Memory B cell (primary cell): ENCODE measurements around the gene TLCD3B.
A peak's percentile ranks its signal among the peaks of the same experiment; 100 is the strongest.

Experiments used
- ATAC-seq: fragments of 150-1000 bp; cut with Tn5 transposase; 2 replicates; pipeline ENCODE4 v1.10.0; 2021; ENCODE audit warnings: low read depth, mild to moderate bottlenecking, moderate library complexity
- DNase-seq, 2 donors: peaks; one replicate each; pipeline ENCODE4 v3.0.0; 2022; ENCODE audit warnings: low spot score in 2 of 2
- H3K27ac Mint-ChIP-seq: one replicate; pipeline ENCODE4 v1.8.0; 2022; ENCODE audit warnings: mild to moderate bottlenecking, moderate library complexity, mixed read lengths
- H3K27me3 Mint-ChIP-seq: one replicate; pipeline ENCODE4 v1.8.0; 2022; ENCODE audit warnings: mixed read lengths
- H3K36me3 Mint-ChIP-seq: one replicate; pipeline ENCODE4 v1.8.0; 2022; ENCODE audit warnings: mild to moderate bottlenecking, mixed read lengths
- H3K4me1 Mint-ChIP-seq: one replicate; pipeline ENCODE4 v1.8.0; 2022; ENCODE audit warnings: mixed read lengths
- H3K4me3 Mint-ChIP-seq: one replicate; pipeline ENCODE4 v1.8.0; 2022; ENCODE audit warnings: mild to moderate bottlenecking, moderate library complexity, mixed read lengths
- H3K9me3 Mint-ChIP-seq: one replicate; pipeline ENCODE4 v1.8.0; 2022; ENCODE audit warnings: mixed read lengths

Gene TLCD3B, protein sequence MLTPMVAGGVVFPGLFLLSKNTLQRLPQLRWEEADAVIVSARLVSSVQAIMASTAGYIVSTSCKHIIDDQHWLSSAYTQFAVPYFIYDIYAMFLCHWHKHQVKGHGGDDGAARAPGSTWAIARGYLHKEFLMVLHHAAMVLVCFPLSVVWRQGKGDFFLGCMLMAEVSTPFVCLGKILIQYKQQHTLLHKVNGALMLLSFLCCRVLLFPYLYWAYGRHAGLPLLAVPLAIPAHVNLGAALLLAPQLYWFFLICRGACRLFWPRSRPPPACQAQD

DNA sequence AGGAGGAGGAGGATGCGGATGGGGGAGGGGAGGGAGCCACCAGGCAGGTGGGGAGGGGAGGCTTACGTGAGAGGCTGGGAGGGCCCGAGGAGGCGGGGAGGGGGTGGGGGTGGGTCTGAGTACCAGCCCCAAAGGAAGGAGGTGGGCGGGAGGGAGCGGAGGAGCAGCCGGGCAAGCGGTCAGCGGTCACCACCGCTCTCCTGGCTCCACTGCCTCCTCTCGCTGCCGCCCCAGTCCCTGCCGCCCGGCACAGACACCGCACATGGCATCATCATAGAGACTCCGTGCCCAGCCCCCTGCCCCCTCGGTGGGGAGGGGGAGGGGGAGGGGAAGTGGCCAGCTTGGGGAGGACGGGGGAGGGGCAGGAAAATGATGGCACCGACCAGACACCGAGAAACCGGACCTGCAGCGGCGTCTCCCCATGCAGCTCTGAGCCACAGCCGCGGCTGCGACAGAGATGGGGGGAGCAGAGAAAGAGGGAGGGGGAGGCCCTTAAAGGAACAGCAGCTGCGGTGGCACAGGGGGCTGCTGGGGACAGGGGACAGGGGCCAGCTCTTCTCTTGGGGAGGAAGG is at the start of gene TLCD3B:
Gene TLCD3B, minus strand, starts transcription at position 431 of the 573 bp plus-strand sequence. CDS start 744 bp downstream, outside the sequence.
- ATAC-seq (no peak), DNase-seq (no peak)
- no peak within 1 kb of the TSS for H3K27ac Mint-ChIP-seq

DNA sequence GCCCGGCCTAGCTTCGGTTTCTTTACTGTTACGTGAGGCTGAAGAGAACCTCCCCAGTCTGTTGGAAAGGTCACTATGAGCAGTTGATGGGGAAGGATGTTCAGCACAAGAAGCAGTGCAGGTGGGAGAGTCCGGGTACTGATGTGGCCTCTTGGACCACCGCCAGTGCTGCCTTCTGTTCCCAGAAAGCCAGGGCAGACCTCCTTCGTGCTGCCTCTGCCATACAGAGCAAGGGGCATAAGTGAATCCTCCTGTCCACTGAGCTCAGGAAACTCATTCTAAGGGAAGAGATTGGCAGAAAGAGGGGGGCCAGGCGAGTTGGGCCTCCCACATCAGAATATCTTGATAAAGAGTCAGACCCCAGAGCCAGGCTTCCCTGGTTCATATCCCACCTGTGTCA is 48.4 kb upstream of the TLCD3B start:
- Mint-ChIP-seq H3K4me3 (no peak overlapping the region), H3K36me3 (peaks cover 25% of the 10 kb centered on the region), H3K27ac (no peak overlapping the region), H3K4me1 (peaks cover 22% of the 10 kb centered on the region), H3K27me3 (no peaks in the 10 kb centered on the region), H3K9me3 (no peaks in the 10 kb centered on the region)
- ATAC-seq (no peak), DNase-seq (no peak)

More for the DNA sequence above, at the start of gene TLCD3B:
- H3K27me3 Mint-ChIP-seq, result peaks cover 52% of the 10 kb centered on the region
- H3K36me3 Mint-ChIP-seq, result no peaks in the 10 kb centered on the region
- peaks cover 11% of the 10 kb centered on the region for H3K4me1 Mint-ChIP-seq
- no peaks in the 10 kb centered on the region for H3K9me3 Mint-ChIP-seq
- no peak within 1 kb of the TSS for H3K4me3 Mint-ChIP-seq

DNA sequence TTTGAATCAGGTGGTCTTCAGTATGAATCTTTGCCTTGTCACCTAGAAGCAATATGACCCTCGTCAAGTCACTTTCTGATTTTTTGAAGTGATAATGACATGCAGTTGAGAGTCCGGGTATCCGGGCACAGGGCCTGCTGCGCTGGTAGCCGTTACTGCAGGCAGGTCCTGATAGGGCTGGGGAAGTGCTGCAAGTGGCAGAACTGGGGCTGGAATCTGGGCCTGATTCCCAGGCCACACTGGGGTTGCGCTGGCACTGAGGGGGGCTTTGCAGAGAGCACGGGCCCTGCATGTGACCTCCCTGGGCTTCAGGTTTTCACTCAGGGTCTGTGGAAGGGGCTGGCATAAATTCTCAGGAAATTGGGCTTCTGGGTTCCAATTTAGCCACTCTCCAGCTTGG is 47.7 kb upstream of the TLCD3B start:
- Mint-ChIP-seq H3K4me1 (peaks cover 22% of the 10 kb centered on the region), H3K9me3 (no peaks in the 10 kb centered on the region), H3K36me3 (peaks cover 25% of the 10 kb centered on the region), H3K4me3 (no peak overlapping the region), H3K27me3 (no peaks in the 10 kb centered on the region), H3K27ac (no peak overlapping the region)
- DNase-seq, result no peak
- ATAC-seq, result no peak

DNA sequence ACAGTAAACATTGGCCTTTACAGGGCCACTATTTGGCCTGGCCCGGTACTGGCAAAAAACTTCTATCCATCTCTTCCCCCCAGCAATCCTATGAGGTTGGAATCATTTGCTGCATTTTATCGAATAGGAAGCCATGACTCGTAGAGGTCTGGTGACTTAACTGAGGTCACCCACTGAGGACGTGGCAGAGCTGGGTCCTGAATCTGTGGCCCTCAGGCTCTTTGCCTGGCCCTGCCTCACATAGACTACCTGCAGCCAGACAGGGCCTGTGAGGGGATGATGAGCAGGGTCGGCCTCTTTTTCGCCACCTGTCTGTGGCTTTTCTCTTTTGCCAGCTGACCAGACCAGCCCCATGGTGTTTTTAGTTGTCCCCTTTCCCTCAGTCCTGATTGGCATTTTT is 46.6 kb upstream of the TLCD3B start:
- peak overlapping the region; percentile 22 for H3K4me3 Mint-ChIP-seq
- no peaks in the 10 kb centered on the region for H3K9me3 Mint-ChIP-seq
- H3K4me1 Mint-ChIP-seq, result peaks cover 22% of the 10 kb centered on the region
- peak overlapping the region; percentile 97 for H3K27ac Mint-ChIP-seq
- H3K27me3 Mint-ChIP-seq, result no peaks in the 10 kb centered on the region
- peaks cover 21% of the 10 kb centered on the region for H3K36me3 Mint-ChIP-seq
- no peak for DNase-seq
- ATAC-seq, result no peak

DNA sequence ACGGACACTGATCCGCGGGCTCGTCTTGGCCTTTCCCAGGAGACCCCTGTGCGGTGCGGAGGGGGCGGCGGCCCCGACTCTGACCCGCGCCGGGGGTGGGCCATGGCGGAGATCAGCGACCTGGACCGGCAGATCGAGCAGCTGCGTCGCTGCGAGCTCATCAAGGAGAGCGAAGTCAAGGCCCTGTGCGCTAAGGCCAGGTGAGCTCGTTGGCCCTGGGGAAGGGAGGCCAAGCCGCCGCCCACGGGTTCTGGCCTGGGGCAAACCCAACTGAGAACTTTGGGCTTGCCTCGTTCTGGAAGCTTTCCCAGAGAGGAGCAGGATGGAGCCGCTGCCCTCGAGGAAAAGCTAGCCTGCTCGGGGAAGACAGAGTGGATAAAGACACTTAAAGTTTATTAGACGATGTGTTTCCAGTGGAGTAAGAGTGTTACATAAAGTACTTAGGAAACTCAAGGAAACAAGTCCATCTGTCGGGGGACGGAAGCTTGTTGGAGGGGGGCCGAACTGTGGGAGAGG is 45.3 kb upstream of the TLCD3B start:
- Mint-ChIP-seq H3K27ac (peak overlapping the region; percentile 97), H3K36me3 (peaks cover 15% of the 10 kb centered on the region), H3K4me1 (peaks cover 22% of the 10 kb centered on the region), H3K4me3 (peak overlapping the region; percentile 94), H3K27me3 (no peaks in the 10 kb centered on the region), H3K9me3 (no peaks in the 10 kb centered on the region)
- ATAC-seq (peak; percentile 48), DNase-seq (no peak)

DNA sequence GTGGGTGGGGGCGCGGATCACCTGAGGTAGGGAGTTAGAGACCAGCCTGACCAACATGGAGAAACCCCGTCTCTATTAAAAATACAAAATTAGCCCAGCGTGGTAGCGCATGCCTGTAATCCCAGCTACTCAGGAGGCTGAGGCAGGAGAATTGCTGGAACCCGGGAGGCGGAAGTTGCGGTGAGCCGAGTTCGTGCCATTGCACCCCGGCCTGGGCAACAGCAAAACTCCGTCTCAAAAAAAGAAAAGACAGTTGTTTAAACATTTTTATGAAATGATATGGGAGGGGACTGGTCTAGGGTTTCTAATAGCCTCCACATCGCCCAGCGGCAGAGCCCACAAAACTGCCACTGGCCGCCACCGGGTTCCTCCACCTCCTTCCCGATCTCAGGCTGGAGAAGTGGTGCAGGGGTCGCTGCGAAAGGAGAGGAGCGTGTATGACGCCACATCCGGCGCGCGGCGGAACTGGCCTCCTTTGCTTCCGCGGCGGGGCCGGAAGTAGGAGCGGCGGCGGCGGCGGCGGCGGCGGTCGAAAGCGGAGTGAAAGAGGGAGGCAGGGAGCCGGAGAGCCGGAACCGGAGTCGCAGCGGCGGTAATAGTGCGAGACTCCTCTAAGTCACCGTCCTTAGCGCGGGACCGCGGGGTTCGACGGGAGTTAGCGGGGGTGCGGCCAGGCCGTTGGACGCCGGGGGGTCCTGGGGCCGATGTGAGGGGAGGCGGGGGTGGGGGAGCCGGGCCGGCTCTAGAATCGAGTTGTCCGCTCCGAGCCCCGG is 44.6 kb upstream of the TLCD3B start, which contains the start of gene PPP4C:
Gene PPP4C, plus strand, starts transcription at position 492 of the 773 bp plus-strand sequence. CDS start 384 bp downstream, outside the sequence.
- ATAC-seq (peak; percentile 94), DNase-seq (peak; percentile 79 to 86)
- H3K36me3 Mint-ChIP-seq, result peaks cover 13% of the 10 kb centered on the region
- H3K4me1 Mint-ChIP-seq, result peaks cover 22% of the 10 kb centered on the region
- peak within 1 kb of the TSS; percentile 97 for H3K27ac Mint-ChIP-seq
- H3K27me3 Mint-ChIP-seq, result no peaks in the 10 kb centered on the region
- H3K9me3 Mint-ChIP-seq, result no peaks in the 10 kb centered on the region
- peak within 1 kb of the TSS; percentile 94 for H3K4me3 Mint-ChIP-seq

DNA sequence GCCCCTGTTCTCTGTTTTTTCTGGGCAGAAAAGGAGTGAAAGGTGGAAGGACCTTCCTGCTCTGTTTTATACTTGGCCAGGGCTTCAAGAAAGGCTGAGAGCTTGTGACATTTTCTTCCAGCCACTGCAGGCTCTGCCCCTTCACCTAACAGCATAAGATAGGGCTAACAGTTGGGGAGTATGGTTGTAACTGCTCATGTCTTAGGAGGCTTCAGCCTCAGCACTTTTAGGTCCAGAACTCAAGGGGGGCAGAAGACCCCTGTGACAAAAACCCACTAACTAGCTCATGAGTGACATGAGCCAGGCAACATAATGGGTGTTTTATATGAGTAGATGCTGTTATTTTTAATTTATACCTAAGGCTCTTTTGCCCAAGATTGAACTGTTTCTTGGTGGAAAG is 39.4 kb upstream of the TLCD3B start:
- Mint-ChIP-seq H3K4me1 (peaks cover 22% of the 10 kb centered on the region), H3K4me3 (no peak overlapping the region), H3K27ac (no peak overlapping the region), H3K36me3 (peaks cover 21% of the 10 kb centered on the region), H3K27me3 (no peaks in the 10 kb centered on the region), H3K9me3 (no peaks in the 10 kb centered on the region)
- ATAC-seq (no peak), DNase-seq (no peak)

DNA sequence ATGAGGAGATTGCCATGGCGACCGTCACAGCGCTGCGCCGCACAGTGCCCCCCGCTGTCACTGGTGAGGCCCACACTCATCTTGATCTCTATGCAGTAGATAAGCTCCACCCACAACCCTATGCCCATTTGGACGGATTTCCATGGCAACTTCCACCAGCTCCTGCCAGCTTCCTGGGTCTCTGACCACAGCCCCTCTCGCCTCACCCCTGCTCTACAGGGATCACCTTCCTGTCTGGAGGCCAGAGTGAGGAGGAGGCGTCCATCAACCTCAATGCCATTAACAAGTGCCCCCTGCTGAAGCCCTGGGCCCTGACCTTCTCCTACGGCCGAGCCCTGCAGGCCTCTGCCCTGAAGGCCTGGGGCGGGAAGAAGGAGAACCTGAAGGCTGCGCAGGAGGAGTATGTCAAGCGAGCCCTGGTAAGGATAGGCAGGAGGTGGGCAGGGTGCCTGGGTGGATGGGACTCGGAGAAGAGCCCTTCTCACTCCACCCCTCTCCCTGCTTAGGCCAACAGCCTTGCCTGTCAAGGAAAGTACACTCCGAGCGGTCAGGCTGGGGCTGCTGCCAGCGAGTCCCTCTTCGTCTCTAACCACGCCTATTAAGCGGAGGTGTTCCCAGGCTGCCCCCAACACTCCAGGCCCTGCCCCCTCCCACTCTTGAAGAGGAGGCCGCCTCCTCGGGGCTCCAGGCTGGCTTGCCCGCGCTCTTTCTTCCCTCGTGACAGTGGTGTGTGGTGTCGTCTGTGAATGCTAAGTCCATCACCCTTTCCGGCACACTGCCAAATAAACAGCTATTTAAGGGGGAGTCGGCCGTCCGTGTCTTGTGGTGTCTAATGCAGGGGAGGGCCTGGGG is 38.8 kb upstream of the TLCD3B start:
- Mint-ChIP-seq H3K4me1 (peaks cover 22% of the 10 kb centered on the region), H3K27ac (no peak overlapping the region), H3K27me3 (no peaks in the 10 kb centered on the region), H3K4me3 (no peak overlapping the region), H3K36me3 (peaks cover 21% of the 10 kb centered on the region), H3K9me3 (no peaks in the 10 kb centered on the region)
- ATAC-seq (no peak), DNase-seq (no peak)

DNA sequence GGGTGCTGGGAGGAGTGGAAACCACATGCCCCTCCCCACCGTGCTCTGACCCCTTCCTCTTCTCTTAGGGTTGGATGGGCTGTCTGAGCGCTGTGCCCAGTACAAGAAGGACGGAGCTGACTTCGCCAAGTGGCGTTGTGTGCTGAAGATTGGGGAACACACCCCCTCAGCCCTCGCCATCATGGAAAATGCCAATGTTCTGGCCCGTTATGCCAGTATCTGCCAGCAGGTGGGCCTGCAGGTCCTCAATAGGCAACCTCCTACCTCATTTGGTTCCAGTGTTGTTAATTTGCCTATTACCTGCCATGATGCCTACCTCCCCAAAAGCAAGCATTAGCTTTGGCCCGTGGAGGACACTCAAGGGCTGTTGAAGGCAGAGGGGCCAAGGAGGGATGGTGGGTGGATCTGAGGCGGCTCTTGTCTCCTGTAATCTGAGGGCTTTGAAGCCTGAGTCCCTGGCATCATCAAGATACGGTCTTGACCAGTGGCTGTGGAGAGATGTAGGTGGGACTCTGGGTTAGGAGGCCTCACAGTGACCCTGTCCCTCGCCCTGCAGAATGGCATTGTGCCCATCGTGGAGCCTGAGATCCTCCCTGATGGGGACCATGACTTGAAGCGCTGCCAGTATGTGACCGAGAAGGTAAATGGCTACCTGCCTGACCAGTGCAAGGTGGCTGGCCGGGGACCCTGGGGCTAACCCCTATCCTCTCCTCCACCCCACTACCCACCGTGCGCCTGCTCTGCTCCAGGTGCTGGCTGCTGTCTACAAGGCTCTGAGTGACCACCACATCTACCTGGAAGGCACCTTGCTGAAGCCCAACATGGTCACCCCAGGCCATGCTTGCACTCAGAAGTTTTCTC is 37.9 kb upstream of the TLCD3B start:
- Mint-ChIP-seq H3K36me3 (peaks cover 21% of the 10 kb centered on the region), H3K4me3 (no peak overlapping the region), H3K4me1 (peaks cover 22% of the 10 kb centered on the region), H3K9me3 (no peaks in the 10 kb centered on the region), H3K27ac (no peak overlapping the region), H3K27me3 (no peaks in the 10 kb centered on the region)
- ATAC-seq (no peak), DNase-seq (peak; percentile 39 to 58)

DNA sequence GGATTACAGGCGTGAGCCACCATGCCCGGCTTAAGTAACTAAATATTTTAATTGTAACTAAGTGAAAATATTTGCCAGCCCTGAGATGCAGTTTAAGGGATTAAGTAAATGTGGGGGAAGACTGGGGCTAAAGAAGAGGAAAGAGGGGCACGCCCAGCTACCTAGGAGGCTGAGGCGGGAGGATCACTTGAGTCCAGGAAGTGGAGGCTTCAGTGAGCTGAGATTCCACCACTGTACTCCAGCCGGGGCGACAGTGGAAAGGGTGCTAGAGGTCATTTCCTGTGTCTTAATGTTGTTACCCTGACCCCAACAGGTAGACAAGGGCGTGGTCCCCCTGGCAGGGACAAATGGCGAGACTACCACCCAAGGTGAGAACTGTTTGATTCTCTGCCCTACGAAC is 37.3 kb upstream of the TLCD3B start:
- H3K4me3 Mint-ChIP-seq, result no peak overlapping the region
- DNase-seq, result no peak
- peaks cover 21% of the 10 kb centered on the region for H3K36me3 Mint-ChIP-seq
- ATAC-seq, result no peak
- H3K9me3 Mint-ChIP-seq, result no peaks in the 10 kb centered on the region
- no peak overlapping the region for H3K27ac Mint-ChIP-seq
- peaks cover 24% of the 10 kb centered on the region for H3K4me1 Mint-ChIP-seq
- H3K27me3 Mint-ChIP-seq, result no peaks in the 10 kb centered on the region

DNA sequence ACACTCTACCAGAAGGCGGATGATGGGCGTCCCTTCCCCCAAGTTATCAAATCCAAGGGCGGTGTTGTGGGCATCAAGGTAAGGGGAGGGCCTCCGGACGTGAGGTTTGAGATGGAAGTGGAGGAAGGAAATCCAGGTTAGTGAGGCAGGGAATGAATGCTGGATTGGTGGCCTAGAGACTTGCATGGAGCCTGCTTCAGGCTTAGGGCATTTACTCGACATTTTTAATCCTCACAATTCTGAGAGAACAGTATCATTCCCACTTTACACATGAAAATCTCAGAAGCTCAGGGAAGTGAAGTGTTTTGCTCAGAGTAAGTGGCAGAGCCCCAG is 36.5 kb upstream of the TLCD3B start:
- Mint-ChIP-seq H3K4me3 (no peak overlapping the region), H3K27ac (no peak overlapping the region), H3K36me3 (peaks cover 21% of the 10 kb centered on the region), H3K9me3 (no peaks in the 10 kb centered on the region), H3K27me3 (no peaks in the 10 kb centered on the region), H3K4me1 (peaks cover 24% of the 10 kb centered on the region)
- DNase-seq (no peak), ATAC-seq (no peak)

DNA sequence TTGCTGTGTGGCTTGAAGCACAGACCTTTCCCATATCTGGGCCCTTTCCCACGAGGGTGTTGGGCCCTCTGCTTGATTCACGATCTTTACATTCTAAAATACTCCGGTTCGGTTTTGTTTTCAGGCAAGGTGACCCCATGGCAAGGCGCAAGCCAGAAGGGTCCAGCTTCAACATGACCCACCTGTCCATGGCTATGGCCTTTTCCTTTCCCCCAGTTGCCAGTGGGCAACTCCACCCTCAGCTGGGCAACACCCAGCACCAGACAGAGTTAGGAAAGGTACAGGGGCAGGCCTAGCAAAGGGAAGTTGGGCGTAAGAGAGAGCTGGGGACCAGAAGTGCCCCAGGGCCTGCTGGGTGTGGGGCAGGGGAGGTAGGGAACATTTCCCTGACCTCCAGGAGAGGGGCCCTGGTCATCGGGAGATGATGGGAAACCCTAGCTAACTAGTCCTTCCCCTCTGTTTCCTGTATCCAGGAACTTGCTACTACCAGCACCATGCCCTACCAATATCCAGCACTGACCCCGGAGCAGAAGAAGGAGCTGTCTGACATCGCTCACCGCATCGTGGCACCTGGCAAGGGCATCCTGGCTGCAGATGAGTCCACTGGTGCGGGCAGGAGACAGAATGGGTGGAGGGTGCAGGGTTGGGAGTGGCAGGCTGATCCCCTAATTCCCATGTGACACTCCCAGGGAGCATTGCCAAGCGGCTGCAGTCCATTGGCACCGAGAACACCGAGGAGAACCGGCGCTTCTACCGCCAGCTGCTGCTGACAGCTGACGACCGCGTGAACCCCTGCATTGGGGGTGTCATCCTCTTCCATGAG is 35.9 kb upstream of the TLCD3B start:
- Mint-ChIP-seq H3K9me3 (no peaks in the 10 kb centered on the region), H3K27ac (peak overlapping the region; percentile 92), H3K36me3 (peaks cover 18% of the 10 kb centered on the region), H3K4me3 (peak overlapping the region; percentile 98), H3K27me3 (no peaks in the 10 kb centered on the region), H3K4me1 (peaks cover 24% of the 10 kb centered on the region)
- DNase-seq (no peak), ATAC-seq (no peak)
